Measurements from ENCODE around the gene NFKBIE. TPM values are rescaled to one million over a fixed set of nuclear protein-coding genes. Genes with fewer than 3 reads are reported as not detected.

Gene NFKBIE
- total RNA-seq, 1 experiment from 2014 or later: 9.7 TPM

DNA sequence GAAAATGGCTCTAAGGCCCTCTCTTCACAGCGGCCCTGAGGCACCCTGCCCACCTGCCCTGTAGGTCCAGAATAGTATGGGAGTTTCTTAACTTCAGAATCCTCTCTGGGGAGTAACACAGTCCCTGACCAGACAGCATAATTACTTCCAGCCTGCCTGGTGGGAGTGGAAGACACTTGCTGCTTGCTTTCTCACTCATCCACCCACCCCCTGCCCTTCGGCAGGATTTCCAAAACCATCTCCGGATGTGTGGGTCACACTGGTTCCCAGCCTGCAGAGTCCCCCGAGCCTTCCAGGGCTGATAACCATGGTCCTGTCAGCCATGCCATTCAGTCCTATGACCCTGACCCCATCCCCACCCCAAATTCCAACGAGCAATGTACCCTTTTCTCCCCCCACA, 36.5 kb downstream of the NFKBIE start:
- H3K27ac ChIP-seq (ENCODE audit: insufficient read length, low read depth, low read length): no peak overlapping the region
- no peak overlapping the region for H3K14ac ChIP-seq (ENCODE audit: insufficient read depth, low read length)
- H4K5ac ChIP-seq (ENCODE audit: insufficient read length, low read depth, low read length): no peak overlapping the region
- DNase-seq: no peak
- H3K9me3 Mint-ChIP-seq: no peaks in the 10 kb centered on the region; a peak in 1 of 5 replicates
- TF ChIP-seq, protein P1, sequence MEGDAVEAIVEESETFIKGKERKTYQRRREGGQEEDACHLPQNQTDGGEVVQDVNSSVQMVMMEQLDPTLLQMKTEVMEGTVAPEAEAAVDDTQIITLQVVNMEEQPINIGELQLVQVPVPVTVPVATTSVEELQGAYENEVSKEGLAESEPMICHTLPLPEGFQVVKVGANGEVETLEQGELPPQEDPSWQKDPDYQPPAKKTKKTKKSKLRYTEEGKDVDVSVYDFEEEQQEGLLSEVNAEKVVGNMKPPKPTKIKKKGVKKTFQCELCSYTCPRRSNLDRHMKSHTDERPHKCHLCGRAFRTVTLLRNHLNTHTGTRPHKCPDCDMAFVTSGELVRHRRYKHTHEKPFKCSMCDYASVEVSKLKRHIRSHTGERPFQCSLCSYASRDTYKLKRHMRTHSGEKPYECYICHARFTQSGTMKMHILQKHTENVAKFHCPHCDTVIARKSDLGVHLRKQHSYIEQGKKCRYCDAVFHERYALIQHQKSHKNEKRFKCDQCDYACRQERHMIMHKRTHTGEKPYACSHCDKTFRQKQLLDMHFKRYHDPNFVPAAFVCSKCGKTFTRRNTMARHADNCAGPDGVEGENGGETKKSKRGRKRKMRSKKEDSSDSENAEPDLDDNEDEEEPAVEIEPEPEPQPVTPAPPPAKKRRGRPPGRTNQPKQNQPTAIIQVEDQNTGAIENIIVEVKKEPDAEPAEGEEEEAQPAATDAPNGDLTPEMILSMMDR (conservative IDR thresholded peaks at IDR 0.05): no peak
- no peak overlapping the region for H3K9ac ChIP-seq (ENCODE audit: extremely low read depth, insufficient read length, low read length)
- H3K27ac Mint-ChIP-seq: peak overlapping the region in 1 of 3 experiments; percentile 65; a peak in 2 of 7 replicates
- H2BK15ac ChIP-seq (ENCODE audit: low read depth, low read length): no peak overlapping the region
- H4K8ac ChIP-seq (replicated peaks; ENCODE audit: insufficient read length, low read depth, low read length): no peak overlapping the region
- no peak overlapping the region for H3K4ac ChIP-seq (ENCODE audit: low read depth, low read length)
- H3K4me1 Mint-ChIP-seq: peaks cover 31 to 46% of the 10 kb centered on the region in 2 experiments
- WGBS (ENCODE audit: extremely low coverage, insufficient read length, low lambda C conversion rate): no CpG with 5 or more reads among the region's 5 CpGs
- H2BK5ac ChIP-seq (ENCODE audit: insufficient read length, low read length): no peak overlapping the region
- H3K4me3 Mint-ChIP-seq: no peak overlapping the region; a peak in 1 of 5 replicates
- H3K27me3 ChIP-seq (ENCODE audit: insufficient read depth, low read length): no peaks in the 10 kb centered on the region
- H3K36me3 Mint-ChIP-seq (ENCODE audit: insufficient read depth in 1 of 3, low read depth in 3 of 3): peaks cover 50 to 63% (median 55%) of the 10 kb centered on the region in 3 experiments
- H2BK120ac ChIP-seq (ENCODE audit: low read depth, low read length, poor library complexity, severe bottlenecking): no peak overlapping the region
- no peaks in the 10 kb centered on the region for H3K27me3 Mint-ChIP-seq (ENCODE audit: low read depth)
- no peak overlapping the region for H2AFZ ChIP-seq (ENCODE audit: low read length)
- H3K79me1 ChIP-seq (ENCODE audit: insufficient read depth, low read depth, low read length, poor library complexity, severe bottlenecking): peaks cover 17% of the 10 kb centered on the region
- H3T11ph ChIP-seq (ENCODE audit: low read length): no peak overlapping the region
- H3K9me3 ChIP-seq (ENCODE audit: control insufficient read depth, low read depth, low read length): no peaks in the 10 kb centered on the region
- H3K56ac ChIP-seq (ENCODE audit: insufficient read length, low read depth, low read length): no peak overlapping the region
- no peak overlapping the region for H3K23ac ChIP-seq (ENCODE audit: insufficient read length, low read depth, low read length)
- H4K20me1 ChIP-seq (ENCODE audit: control insufficient read depth, insufficient read depth, insufficient read length): peaks cover 2% of the 10 kb centered on the region
- no peak overlapping the region for H4K91ac ChIP-seq (ENCODE audit: insufficient read length, low read depth, low read length)
- peaks cover 7% of the 10 kb centered on the region for H3K23me2 ChIP-seq (ENCODE audit: insufficient read length, low read depth, low read length, poor library complexity, severe bottlenecking)
- no peak overlapping the region for H3K18ac ChIP-seq (ENCODE audit: insufficient read length, low read depth, low read length)
- peaks cover 11% of the 10 kb centered on the region; the same call in 1 of the 2 replicates for H3K4me1 ChIP-seq (ENCODE audit: insufficient read depth, low read length)
- no peak overlapping the region for H2BK20ac ChIP-seq (ENCODE audit: low read depth, low read length, poor library complexity, severe bottlenecking)
- no peak overlapping the region for H3K4me2 ChIP-seq (ENCODE audit: insufficient read depth, insufficient read length, low read length)
- H2AK5ac ChIP-seq (ENCODE audit: insufficient read length, low read length): no peak overlapping the region
- H3K79me2 ChIP-seq (ENCODE audit: insufficient read depth, low read length): peaks cover 17% of the 10 kb centered on the region; the same call in 1 of the 2 replicates
- H2BK12ac ChIP-seq (ENCODE audit: insufficient read length, low read depth, low read length): no peak overlapping the region

All from H9 (cell line).